ENCODE results near the gene CHIC2.

The CHIC2 gene

DNA sequence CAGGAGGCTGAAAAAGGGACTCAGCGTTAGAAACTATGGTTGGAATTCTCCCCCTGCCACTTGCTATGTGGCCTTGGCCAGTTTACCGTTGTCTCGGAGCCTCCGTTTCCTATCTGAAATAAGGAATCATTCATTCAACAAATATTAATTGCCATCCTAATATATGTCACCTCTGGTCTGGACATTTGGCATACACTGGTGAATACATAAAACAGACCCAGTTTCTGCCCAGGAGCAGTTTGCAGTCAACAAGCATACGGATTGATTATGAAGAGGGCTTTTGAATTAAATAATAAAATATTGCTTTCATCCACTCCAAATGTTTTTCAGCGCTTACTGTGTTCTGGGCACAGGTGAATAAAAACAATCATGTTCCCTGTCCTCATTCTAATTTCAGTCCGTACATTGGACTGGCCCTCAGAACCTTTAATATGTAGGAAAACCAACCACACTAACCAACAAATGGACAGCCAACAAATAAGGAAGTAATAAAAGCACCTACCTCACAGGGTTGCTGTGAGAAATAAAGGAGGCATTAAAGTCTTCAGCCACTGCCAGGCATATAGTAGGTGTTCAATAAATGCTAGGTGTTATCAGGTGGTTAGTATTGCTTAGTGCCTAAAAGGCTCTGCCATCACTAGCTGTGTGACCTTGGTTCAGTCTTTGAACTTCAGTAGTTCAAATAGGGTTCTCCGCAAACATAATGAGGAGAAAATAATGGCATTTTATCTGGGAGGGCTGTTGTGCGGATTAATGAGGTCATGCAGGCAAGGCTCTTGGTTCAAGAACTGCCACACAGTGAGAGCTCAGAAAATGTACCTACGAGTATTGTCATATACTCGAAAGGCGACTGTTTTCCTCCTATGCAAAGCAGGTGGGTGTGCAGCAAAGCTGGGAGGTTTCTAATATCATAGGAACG, 28.3 kb upstream of the CHIC2 start:
- DNase-seq, result no peak

DNA sequence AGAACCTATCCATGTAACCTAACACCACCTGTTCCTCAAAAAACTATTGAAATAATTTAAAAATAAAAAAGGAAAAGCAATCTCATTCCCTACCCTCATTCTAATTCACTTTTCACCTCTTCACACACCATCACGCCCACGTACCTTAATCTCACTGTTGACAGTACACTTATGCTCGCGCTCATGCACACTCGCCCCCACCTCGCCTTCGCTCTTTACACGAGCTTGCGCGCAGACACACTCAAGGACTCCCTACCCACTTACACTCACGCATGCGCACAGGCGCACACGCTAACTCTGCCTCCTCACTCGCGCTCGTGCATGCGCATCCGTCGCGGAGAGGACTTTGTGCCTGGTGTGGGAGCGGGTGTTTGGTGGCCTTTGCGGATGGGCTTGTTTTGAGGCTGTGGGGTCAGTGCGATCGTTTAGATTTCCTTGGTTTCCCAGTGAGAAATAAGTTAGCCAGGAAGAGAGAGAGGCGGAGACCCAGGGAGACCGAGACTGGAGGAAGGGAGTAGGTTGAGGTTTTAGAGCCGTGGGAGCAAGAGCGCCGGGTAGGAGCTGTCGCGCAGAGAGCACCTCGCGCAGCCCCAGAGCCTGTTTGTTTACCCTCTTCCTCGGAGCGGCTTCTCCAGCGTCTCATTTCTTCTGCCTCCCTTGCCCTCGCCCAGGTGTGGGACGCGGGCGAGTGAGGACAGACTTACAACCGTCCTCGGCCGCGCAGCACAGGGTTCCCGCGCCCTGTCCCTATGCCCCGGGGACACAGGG, 27.4 kb upstream of the CHIC2 start:
- peak; percentile 88 for DNase-seq

DNA sequence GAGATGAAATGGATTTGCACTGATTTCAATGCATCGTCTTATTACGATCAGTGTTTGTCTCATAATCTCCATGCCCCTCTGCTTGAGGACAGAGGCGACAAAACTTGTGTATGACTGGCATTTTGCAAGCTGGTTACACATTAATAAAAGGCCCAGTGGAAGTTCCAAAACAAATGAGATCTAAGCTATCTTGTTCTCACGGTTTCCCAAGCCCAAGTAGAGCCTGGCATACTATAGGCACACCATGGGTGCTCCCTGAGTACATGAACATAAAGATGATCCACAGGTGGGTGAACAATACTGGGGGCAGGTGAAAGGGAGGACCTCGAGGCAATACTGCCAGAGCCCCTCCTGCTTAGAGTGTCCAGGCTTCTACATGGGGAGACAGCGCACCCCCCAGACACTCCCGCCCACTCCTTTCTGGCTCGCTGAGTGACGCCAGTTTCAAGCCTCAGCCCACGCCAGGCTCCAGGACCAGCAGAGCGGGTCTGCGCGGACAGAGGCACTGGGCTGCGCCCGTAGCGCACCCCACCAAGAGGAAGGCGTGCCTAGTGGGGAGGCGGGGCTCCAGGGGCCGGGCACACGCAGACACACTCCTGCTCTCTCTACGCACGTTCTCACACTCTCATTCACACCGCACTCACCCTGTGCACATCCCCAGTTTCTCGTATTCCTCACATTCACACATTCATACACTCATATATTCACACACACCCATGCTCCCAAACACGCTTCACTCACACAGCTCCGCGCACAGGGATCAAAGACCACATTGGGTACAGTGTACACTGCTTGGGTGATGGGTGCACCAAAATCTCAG, 26.6 kb upstream of the CHIC2 start:
- peak; percentile 40 for DNase-seq

DNA sequence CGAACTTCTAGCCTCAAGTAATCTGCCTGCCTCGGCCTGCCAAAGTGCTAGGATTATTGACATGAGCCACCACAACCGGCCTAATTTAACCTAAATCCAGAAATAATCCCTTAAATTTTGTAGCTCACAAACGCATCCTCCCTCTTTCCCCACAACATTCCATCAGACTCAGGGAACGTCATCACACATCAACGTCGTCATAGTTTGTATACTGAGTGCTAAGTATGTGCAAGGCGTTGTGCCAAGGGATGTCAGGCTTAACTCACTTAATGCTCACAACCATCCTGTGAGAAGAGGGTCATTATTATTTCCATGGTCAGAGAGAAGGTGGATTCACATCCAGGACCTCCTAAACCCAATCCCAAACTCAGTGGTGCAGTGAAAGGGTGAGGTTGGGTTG, 26.0 kb upstream of the CHIC2 start:
- DNase-seq, result no peak

DNA sequence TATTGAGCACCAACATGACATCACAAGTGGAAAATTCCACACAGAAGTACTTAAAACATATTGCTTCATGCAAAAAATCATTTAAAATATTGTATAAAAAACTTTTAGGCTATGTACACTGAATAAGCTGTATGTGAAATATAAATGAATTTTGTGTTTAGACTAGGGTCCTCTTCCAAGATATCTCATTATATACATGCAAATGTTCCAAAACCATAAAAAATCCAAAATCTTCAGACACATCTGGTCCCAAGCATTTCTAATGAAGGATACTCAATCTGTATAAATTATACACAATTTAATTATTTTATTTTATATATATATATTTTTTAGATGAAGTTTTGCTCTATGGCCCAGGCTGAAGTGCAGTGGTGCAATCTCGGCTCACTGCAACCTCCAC, 25.5 kb upstream of the CHIC2 start:
- DNase-seq, result no peak

DNA sequence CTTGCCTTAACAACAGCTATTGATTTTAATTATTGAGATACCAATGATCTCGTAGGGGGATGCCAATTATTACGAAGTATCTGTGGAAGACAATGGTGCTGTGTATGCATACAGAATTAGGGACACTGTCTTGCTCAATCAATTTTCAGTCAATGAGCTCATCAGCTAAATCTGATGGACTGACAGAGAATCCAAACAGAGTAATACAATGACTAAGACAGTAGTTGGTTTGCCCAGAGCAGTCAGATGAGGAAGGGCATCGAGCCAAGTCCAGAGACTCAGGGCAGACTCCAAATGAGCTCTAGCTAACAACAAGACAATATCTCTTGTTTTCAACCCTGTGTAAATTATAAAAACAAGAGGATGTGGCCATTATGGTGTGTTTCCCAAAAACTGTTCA, 20.9 kb upstream of the CHIC2 start:
- DNase-seq, result no peak

DNA sequence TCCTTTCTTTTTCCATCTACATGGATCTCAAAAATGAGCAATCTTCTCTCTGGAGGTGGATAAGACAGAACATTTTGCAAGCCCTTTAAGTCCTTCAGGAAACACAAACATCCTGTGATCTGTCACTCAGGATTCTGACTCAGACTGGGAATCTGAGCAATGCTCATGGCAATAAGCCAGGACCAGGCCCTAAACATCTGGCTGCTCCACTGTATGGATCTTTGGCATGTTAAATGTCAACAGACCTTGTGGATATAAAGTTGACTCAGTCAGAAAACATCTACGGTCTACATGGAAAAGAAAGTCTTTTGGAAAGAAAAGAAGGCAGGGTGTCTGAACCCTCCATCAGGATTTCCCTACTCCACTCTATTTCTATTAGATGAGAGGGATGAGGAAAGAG, 17.8 kb upstream of the CHIC2 start:
- no peak for DNase-seq

DNA sequence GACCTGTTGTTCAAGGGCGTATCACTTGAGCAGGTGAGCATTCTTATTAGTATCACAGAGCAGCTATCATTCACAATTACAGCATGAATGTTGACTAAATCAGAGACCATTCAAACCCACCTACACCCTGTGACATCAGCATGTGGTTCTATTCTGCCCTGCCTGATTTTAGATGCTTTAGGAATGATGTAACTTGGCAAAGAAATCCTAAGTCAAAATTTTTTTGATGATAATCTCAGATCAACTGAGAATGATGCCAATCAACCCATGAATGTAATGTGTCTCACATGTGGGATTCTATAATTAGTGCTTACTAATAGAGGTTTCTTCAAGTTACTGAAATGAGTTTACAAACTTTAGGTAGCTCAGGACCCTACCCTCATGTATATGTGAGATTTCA, 13.4 kb upstream of the CHIC2 start:
- DNase-seq, result no peak

DNA sequence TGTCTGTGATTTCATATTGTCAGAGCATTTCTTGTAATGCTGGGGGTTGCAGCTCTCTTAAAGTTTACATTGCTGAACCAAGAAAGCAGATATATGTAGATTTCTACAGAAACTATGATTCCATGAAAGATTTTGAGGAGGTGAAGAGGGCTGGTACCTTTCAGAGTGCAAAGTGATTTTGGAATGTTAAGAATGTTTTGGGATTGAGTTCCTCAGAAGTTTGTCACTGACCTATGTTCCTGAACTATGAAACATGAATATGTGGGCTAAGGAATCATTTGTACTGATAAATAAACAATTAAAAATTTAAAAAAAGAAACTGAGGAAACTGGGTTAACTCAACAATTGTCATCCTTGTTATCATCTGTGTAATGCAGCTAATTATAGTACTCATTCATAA, 12.3 kb upstream of the CHIC2 start:
- DNase-seq, result no peak

DNA sequence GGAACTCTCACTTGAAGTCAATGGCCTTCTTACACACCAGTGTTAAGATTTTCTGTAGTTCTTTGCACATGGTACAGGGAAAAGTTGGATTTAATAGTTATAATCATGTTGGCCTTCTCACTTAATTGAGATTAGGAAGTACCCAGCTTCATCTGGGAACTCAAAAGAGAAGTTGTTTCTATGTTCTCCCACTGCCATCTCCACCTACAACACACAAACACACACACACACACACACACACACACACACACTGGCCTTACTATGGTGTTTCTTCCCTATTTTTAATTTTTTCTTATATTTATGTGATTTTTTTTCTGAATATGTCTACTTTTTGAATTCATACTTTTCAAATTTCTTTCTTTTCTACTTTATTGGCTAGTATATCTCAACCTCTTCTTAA, 10.0 kb upstream of the CHIC2 start:
- no peak for DNase-seq

DNA sequence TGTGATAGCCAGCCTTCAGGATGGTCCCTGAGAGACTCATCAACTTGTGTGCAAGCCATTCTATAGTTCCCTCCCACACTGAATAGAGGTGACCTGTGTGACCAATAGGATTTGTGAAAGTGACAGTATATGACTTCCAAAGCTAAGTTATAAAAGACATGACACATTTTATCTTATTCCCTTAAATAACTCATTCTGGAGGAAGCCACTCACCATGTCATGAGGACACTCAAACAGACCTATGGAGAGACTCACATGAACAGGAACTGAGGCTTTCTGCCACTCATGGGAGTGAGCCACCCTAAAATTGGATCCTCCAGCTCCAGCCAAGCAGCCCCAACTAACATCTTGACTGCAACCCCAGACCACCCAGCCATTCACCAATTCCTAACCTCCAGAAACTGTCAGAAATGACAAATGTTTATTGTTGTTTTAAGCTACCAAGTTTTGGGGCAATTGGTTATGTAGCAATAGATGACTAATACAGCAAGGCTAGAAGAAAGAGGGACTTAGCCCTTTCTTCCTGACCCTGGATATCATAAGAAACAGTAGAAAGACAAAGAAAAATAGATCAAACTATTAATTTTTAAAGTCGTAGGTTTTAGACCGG, 9.0 kb upstream of the CHIC2 start:
- DNase-seq, result no peak

DNA sequence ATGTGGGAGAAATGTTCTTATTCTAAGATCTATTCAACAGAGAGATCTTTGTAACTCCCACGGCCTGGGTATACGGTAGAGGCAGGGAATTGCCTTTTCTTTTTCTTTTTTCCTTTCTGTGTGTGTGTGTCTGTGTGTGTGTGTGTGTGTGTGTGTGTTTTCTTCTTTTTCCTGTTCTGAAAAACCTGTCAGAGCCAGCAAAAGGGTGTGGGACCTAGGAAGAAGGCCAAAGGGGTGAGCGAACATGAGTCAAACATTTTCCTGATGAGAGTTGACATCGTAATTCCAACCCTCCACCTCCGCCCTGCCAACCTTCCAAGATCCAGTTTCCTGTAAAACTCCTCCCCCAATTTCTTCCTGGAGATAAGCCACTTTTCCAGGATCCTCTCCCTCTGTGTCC, 2.8 kb upstream of the CHIC2 start:
- DNase-seq, result no peak

DNA sequence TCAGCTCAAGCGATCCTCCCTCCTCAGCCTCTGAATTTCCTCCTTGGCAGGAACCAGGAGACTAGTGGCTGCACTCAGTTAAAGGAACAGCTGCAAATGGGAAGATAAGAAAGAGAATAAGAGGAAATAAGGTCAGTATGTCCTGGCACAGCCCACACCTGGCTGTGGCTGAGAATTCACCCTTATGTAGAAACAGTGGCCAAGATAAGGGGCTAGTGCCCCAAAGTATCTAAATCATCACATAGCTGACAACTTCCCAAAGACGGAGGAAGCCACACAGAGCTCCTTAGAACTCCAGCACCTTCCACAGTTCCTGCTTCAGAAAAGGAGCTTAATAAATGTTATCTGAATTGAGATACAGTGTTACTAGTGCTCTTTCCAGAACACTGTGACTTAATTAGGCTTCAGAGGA, 2.3 kb upstream of the CHIC2 start:
- DNase-seq, result no peak

DNA sequence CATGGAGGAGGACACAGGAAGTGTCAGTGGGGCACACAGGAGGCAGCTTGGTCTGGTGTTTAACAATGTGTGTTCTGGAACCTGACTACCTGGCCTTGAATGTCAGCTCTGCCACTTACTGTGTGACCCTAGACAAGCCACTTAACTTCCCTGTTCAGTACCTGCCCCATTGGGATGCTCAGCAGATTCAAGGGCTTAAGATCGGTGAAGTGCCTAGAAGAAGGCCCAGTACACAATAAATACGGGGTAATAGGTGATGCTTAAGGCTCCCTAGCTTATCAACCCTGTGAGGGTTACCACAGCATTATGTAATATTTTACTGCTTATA, 1.6 kb upstream of the CHIC2 start:
- DNase-seq, result no peak

DNA sequence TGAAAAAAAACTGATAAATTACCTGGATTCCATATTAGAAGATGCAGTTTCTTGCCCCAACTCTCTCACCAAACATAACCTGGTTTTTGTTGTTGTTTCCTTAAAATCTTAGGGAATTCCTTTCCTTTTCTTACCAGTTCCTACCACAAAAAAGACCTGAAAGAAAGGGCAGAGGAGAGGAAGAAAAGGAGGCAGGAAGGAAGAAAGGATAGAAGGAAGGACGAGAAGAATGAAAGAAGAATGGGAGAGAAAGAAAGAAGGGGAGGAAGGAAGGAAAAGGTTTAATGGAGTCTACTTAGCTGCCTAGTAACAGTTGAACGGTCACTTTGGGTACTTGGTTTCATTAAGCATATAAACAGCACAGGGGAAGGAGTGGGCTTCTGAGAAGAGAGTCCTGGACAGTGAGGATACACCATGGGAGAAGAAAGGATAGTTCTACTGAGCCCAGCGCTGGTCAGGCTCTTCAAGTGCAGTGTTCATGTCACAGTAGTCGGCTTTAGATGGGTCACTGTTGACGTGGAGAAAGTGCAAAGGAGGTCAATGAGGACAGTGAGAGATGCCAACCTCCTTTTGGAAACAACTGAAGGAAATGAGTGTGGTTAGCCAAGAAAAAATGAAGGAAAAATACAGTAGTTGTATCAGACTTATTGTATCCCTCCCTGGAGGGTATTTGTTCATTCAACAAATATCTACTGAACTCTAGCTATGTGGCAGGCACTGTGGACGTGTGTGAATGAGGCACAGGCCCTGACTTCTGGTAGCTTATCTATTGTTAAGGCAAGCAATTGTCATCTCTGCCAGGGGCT, 1.1 kb upstream of the CHIC2 start:
- no peak for DNase-seq

DNA sequence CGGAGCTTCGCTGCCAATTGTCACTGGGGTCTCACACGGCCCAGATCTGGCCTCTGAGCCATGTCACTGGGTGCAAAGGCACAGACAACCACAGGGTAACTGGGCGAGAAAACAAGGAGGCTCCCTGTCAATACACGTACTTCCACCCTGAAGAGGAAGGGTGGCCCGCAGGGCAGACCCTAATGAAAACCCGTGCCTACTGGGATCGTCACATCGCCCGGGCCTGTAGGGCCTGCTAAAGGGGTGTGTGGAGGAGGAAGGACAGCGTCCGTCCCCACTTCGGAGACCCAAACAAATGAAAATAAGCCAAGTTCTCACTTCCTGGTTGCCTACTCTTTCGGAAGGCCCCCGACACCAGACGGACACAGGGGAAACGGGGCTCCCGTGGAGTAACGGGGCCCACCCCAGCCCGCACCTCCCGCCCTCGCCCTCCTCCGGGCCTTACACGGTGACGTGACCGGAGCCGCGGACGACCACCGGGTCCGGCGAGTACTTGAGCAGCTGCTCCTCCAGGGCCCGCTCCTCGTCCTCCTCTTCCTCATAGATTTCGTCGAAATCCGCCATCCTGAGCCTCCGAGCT, 578 bp downstream of the CHIC2 start:
- peak; percentile 7 for DNase-seq

DNA sequence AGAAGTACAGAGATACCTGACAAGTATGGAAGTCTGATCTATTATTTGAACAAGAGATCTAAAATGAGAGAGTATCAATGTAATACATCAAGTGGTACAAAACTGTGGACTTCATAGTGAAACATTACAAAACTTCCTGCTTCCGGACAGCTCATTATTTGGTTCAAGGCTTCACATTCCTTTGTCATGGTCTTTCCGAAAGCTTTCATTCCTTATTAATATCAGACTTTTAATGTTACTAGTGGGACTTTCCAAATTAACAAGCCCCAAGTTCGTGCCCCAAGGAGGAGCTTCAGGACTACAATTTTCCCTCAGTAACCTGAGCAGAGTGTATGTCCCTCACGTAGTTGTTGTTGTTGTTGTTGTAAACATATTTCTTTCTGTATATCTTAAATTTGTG, 1.2 kb downstream of the CHIC2 start:
- DNase-seq, result no peak

DNA sequence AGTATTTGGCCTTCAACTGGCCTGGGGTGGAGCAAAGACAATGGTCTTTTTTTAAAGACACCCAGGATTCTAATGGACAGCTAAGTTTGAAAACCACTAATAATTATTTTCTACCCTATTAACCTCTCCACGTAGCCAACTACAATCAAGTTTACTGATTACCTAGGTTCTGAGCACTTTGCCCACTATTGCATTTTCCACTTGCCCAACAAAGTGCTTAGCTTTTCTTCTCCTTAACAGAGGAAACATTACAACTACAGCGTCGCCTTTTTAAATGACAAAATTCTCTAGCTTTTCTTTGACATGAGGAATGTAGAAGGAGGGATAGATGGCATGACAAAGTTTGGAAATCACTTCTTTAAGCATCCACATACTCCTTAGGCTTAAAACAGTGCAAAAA, 2.0 kb downstream of the CHIC2 start:
- DNase-seq, result no peak

DNA sequence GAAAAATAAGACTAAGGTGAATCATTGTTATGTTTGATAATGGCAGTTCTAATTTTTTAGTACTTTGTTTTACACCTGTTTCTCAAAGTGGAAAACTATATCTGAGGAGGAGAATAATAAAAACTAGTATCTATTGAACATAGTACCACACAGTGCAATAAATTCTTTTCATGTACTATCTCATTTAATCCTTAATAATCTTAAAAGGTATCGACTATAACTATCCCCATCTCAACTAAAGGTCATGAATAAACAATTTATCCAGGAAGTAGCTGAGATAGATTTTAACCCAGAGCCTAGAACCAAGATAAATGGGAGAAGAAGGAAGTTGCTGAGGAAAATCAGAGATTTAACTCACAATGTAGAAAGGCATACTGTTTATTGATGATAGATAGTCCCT, 2.5 kb downstream of the CHIC2 start:
- no peak for DNase-seq

DNA sequence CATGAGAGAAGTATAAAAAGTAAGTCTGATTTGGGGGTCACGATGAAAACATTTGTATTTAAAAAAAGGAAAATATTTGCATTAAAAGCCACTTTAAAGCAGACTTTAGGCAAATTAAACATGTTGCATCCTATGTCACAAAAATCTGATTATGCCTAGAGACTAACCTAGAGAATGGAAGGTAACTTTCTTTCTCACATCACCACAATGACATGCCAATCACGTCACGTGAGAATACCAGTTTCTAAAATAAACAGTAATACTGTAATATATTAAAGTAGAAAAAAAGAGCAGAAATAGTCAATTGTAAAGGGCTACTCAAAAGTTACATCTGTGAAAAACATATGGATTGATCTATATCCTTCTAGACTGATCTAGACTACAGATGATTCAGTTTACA, 3.3 kb downstream of the CHIC2 start:
- no peak for DNase-seq

DNA sequence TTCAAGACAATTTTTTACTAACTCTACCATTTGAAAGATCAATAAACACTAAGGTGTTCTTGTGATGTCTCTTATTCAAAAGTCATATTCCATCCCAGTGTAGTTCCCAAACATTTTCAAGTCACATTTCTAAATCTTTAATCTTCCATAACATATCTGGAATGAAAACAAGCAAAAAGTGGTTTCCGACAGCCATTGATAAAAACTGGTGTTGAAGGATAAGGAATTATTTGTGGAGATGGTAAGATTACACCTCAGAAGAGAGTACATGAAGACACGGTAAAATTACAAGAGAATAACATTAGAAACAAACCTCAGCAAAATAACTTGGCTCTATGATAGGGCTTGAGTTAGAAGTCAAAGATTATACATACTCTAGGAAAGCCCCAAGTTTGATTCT, 4.3 kb downstream of the CHIC2 start:
- no peak for DNase-seq

DNA sequence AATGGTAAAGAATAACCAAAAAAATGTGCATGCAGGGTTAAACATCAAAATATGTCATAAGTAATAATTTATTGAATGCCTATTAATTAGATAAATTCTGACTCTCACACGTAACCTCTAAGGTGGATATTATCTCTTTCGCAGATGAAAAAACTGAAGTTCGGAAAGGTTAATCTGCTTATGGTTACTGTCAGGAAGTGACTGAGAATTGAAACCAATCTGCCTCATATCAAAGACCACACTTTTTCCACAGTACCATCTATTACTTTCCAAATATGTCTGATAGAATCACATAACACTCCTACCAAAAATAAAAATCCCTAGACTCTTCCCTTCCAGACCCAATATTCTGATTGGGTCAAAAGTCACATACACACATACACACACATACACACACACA, 6.2 kb downstream of the CHIC2 start:
- no peak for DNase-seq
